MM.1S (cell line): ENCODE measurements around the gene ZNF180.

Experiments
- DNase-seq: peaks from one replicate; pipeline ENCODE4 v3.0.0-alpha.2; 2015
- H2AFZ ChIP-seq: fragments of 300-600 bp; sonication (generic); 2 replicates; pipeline ENCODE4 v1.6.0; 2016; ENCODE audit warnings: antibody characterized with exemption, low read length
- H3F3A ChIP-seq: fragments of 300-600 bp; sonication (generic); 2 replicates; pipeline ENCODE4 v1.6.1; 2016; ENCODE audit warnings: mild to moderate bottlenecking, antibody characterized with exemption, low read length, moderate library complexity, mixed read lengths; ENCODE audit not compliant: insufficient read depth
- H3K27ac ChIP-seq: fragments of 300-600 bp; sonication (generic); 2 replicates; pipeline ENCODE4 v1.5.1; 2016; ENCODE audit warnings: mild to moderate bottlenecking, low read length
- H3K27me3 ChIP-seq: fragments of 300-600 bp; sonication (generic); replicated peaks from 2 replicates; pipeline ENCODE4 v1.6.0; 2016; ENCODE audit warnings: low read length; ENCODE audit not compliant: insufficient read depth
- H3K36me3 ChIP-seq: fragments of 300-600 bp; sonication (generic); replicated peaks from 2 replicates; pipeline ENCODE4 v1.6.1; 2016; ENCODE audit warnings: mild to moderate bottlenecking, low read length, mixed read lengths; ENCODE audit not compliant: insufficient read depth
- H3K4me1 ChIP-seq: fragments of 300-600 bp; sonication (generic); 2 replicates; pipeline ENCODE4 v1.6.1; 2016; ENCODE audit warnings: low read length, mixed read lengths
- H3K4me2 ChIP-seq: fragments of 300-600 bp; sonication (generic); 2 replicates; pipeline ENCODE4 v1.6.0; 2016; ENCODE audit warnings: low read depth, low read length
- H3K4me3 ChIP-seq: fragments of 300-600 bp; sonication (generic); 2 replicates; pipeline ENCODE4 v1.5.1; 2016; ENCODE audit warnings: low read length, mixed read lengths
- H3K79me2 ChIP-seq: fragments of 300-600 bp; sonication (generic); 2 replicates; pipeline ENCODE4 v1.6.1; 2016; ENCODE audit warnings: mixed run types, low read length, mixed read lengths
- H3K9ac ChIP-seq: fragments of 300-600 bp; sonication (generic); 2 replicates; pipeline ENCODE4 v1.6.1; 2016; ENCODE audit warnings: low read length, mixed read lengths
- H3K9me2 ChIP-seq: fragments of 300-600 bp; sonication (generic); replicated peaks from 2 replicates; pipeline ENCODE4 v1.6.1; 2016; ENCODE audit warnings: mild to moderate bottlenecking, low read length, mixed read lengths; ENCODE audit not compliant: insufficient read depth
- H3K9me3 ChIP-seq: fragments of 300-600 bp; sonication (generic); replicated peaks from 2 replicates; pipeline ENCODE4 v1.6.1; 2016; ENCODE audit warnings: mild to moderate bottlenecking, low read length, mixed read lengths; ENCODE audit not compliant: insufficient read depth
- H4K20me1 ChIP-seq: fragments of 300-600 bp; sonication (generic); 2 replicates; pipeline ENCODE4 v1.6.1; 2016; ENCODE audit warnings: mild to moderate bottlenecking, low read length, moderate library complexity, mixed read lengths; ENCODE audit not compliant: insufficient read depth
- CTCF ChIP-seq: fragments of 300-600 bp; sonication (generic); IDR thresholded peaks from 2 replicates; pipeline ENCODE4 v1.5.1; 2016; ENCODE audit warnings: antibody characterized with exemption, low read length, mixed read lengths
- EZH2 ChIP-seq: fragments of 300-600 bp; sonication (generic); optimal IDR thresholded peaks from 2 replicates; pipeline ENCODE3; 2017; ENCODE audit warnings: low read depth, mild to moderate bottlenecking, antibody characterized with exemption, low read length, mixed read lengths
- EZH2phosphoT487 ChIP-seq: fragments of 300-600 bp; sonication (generic); IDR thresholded peaks from 2 replicates; pipeline ENCODE4 v1.6.1; 2018; ENCODE audit warnings: antibody characterized with exemption, low read length

Gene ZNF180

GRCh38 chr19:44544031-44544430, 43.7 kb upstream of the ZNF180 start:
- no peaks in the 10 kb centered on the region for H3K9me3 ChIP-seq
- no peaks in the 10 kb centered on the region for H3K36me3 ChIP-seq

GRCh38 chr19:44542671-44543070, 42.3 kb upstream of the ZNF180 start:
- H3K9me3 ChIP-seq = no peaks in the 10 kb centered on the region
- no peaks in the 10 kb centered on the region for H3K9me2 ChIP-seq
- no peak for TF ChIP-seq CTCF
- TF ChIP-seq EZH2phosphoT487 = no peak
- no peaks in the 10 kb centered on the region for H3F3A ChIP-seq
- H3K79me2 ChIP-seq = no peaks in the 10 kb centered on the region
- no peak overlapping the region for H3K27ac ChIP-seq
- H3K9ac ChIP-seq = no peak overlapping the region
- H3K27me3 ChIP-seq = no peaks in the 10 kb centered on the region; the same call in 1 of the 2 replicates
- no peak overlapping the region for H3K4me3 ChIP-seq
- H2AFZ ChIP-seq = no peak overlapping the region
- H4K20me1 ChIP-seq = no peaks in the 10 kb centered on the region
- no peaks in the 10 kb centered on the region for H3K4me1 ChIP-seq
- no peak overlapping the region for H3K4me2 ChIP-seq
- no peaks in the 10 kb centered on the region for H3K36me3 ChIP-seq
- no peak for DNase-seq

More at GRCh38 chr19:44544031-44544430, 43.7 kb upstream of the ZNF180 start:
- Histone ChIP-seq H3F3A (no peaks in the 10 kb centered on the region), H4K20me1 (no peaks in the 10 kb centered on the region), H3K9ac (no peak overlapping the region), H3K4me3 (no peak overlapping the region), H3K27ac (no peak overlapping the region), H3K27me3 (no peaks in the 10 kb centered on the region; the same call in 1 of the 2 replicates), H2AFZ (no peak overlapping the region), H3K4me2 (no peak overlapping the region), H3K4me1 (no peaks in the 10 kb centered on the region), H3K79me2 (no peaks in the 10 kb centered on the region), H3K9me2 (no peaks in the 10 kb centered on the region)
- no peak for TF ChIP-seq EZH2
- no peak for TF ChIP-seq EZH2phosphoT487
- no peak for TF ChIP-seq CTCF
- DNase-seq = no peak

- Histone ChIP-seq H3K27ac (no peak overlapping the region), H2AFZ (no peak overlapping the region), H3F3A (no peaks in the 10 kb centered on the region), H3K9me2 (no peaks in the 10 kb centered on the region), H4K20me1 (no peaks in the 10 kb centered on the region), H3K4me1 (no peaks in the 10 kb centered on the region), H3K36me3 (no peaks in the 10 kb centered on the region), H3K4me2 (no peak overlapping the region), H3K4me3 (no peak overlapping the region), H3K9me3 (no peaks in the 10 kb centered on the region), H3K27me3 (peaks cover under 1% of the 10 kb centered on the region; the same call in 1 of the 2 replicates), H3K9ac (no peak overlapping the region), H3K79me2 (no peaks in the 10 kb centered on the region)
- DNase-seq = no peak
- TF ChIP-seq CTCF (no peak), EZH2 (no peak), EZH2phosphoT487 (no peak)
These were observed 40.4 kb upstream of the ZNF180 start for GRCh38 chr19:44540736-44541135.
